Raji (cell line): ENCODE measurements around the gene HEXA.

Experiments
- POLR2A ChIP-seq: IDR thresholded peaks from 2 replicates; pipeline ENCODE4 v1.6.1; 2011; ENCODE audit warnings: low read depth, low read length, control low read depth; ENCODE audit not compliant: insufficient read depth

Gene HEXA

GRCh38 chr15:72312605-72313447 is 63.0 kb downstream of the HEXA start:
- no peak for TF ChIP-seq POLR2A

GRCh38 chr15:72307026-72307425 is 68.8 kb downstream of the HEXA start:
- TF ChIP-seq POLR2A, result no peak

GRCh38 chr15:72306211-72306785 is 69.5 kb downstream of the HEXA start:
- TF ChIP-seq POLR2A, result no peak

- no peak for TF ChIP-seq POLR2A
Measured at GRCh38 chr15:72304596-72304995, 71.2 kb downstream of the HEXA start.

- no peak for TF ChIP-seq POLR2A
Measured at GRCh38 chr15:72302955-72303354, 72.9 kb downstream of the HEXA start.
